Activated T-cell treated with anti-CD3 and anti-CD28 coated beads, Interleukin-2, amount 50 U/mL, for 1 hour (primary cell): Measurements from ENCODE around the gene NCS1.

ENCODE experiments used
- DNase-seq: peaks from one replicate; pipeline ENCODE4 v3.0.0-alpha.2; 2020

Gene NCS1

DNA sequence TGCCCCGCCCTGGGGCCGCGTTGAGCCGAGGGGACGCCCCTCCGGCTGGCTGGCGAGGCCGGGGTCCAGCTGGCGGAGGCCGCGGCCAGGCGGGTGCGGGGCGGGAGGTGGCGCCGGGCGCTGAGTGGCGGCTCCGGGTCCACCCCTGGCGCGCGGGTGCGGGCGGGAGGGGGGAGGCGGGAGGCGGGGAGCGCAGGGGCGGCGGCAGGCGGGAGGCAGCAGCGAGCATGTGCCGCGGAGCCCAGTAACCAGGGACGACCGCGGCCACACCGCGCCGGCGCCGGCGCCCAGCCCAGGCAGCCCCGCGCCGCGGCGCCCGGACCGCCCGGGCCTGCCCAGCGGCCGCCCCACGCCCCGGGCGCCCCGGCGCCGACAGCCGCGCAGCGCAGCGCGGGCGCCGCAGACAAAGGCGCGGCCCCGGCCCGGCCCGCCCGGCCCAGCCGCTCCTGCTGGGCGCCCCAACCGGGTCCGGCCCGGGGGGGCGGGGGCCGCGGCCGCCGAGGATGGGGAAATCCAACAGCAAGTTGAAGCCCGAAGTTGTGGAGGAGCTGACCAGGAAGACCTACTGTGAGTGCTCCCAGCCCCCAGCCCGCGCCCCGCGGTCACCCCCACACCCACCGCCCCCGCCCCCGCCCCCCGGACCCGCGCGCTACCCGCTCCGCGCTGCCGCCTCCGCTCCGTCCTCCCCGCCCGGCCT lies at the start of gene NCS1:
Gene NCS1, plus strand, starts transcription at position 244 of the 697 bp plus-strand sequence. Its CDS starts 260 bp downstream, at position 504.
- peak; percentile 61 for DNase-seq

DNA sequence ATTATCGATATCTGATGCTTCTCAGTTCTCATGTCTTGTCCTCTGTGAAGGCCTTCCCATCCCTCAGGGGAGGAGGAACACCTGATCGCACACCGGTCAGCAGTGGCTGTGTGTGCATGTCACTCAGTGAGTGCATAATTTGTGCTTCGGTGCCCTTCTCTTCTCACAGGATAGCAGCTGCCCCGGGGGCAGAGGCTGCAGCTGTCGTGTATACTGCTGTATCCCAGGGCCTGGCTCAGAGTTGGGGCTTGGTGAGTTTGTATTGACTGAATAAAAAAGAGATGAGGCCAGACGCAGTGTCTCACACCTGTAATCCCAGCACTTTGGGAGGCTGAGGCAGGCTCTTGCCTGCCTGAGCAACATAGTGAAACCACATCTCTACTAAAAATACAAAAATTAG lies 49.7 kb upstream of the NCS1 start:
- DNase-seq: no peak

DNA sequence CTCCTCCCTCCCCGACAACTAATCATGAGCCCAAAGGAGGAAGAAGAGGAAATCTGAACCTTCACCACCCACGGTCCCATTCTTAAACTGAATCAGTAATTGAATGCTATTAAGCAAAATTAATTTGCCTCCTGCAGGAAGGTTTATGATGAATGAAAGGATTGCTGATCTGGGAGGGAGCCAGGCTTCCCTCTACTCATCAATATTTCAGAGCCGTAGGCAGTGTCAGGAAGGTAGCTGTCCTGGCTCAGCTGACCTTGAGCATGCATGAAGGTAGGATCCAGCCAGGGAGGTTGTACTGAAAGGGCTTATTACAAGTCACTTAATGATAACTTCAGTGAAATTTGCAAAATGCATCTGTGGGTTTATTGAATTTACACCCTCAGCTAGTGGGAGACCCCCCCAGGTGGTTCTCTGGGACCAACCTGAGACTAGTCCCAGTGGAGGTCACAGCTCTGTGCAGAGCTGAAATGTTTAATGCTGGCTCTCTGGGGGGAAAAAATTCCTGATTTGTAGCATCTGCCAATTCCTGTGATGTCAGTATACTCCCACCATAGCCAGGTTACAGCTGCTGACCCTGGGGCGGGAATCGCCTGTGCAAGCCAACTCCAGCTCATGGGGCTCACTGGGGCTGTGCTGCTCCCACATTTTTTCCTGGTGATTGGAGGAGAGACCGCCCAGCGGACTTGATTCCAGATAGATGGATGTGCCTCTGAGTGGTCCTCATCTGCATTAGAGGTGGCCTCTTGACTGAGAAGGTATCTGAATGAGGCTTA lies 47.9 kb upstream of the NCS1 start:
- DNase-seq: no peak

DNA sequence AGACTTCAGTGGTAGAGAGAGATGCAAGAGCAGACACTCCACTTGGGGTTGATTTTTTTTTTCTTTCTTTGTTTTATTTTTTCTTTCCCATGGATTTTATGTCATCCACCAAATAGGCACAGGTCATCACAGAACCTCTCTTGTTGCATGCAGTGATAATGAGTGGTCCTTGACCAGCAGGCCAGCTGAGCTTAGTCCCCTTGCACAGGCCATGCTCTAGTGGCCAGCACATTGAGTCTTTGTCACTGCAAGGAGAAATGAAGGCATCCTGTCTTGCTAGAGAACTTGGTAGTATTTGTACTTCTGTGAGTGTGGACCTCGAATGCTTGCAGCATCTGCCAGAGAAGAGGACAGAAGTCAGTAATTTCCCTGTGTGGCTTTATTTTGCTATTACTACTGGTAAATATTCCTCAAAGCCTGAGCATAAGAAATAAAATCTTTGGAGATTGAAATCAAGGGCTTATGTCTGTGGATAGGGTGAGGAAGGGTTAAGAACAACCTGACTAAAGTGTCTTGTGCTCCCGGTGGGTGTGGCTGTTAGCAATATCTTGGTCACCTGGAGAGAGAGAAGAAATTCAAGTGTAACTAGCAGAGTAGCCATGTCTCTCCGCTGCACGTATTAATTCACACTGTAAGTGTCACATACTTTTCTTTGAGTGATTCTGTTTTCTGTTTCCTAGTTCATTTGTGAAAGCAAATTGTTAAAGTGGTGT lies 45.3 kb upstream of the NCS1 start:
- no peak for DNase-seq

DNA sequence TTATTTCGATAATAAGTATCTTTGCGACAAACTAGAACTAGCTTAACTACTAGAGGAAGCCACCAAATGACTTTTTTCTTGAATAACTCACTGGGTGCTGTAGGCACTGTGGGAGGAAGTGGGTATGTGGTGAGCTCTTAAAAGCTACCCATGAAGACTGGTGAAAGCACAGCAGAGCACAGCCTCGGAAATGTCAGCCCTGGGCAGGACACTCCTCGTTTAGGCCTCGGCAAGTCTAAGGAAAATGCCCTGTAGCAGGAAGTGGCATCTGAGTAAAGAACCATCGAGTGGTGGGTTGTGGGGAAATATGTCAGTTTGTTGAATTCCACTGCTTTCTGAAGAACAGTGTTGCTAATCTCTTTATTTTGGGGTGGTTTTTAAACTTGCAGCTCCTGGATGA lies 44.0 kb upstream of the NCS1 start:
- DNase-seq: peak; percentile 69

DNA sequence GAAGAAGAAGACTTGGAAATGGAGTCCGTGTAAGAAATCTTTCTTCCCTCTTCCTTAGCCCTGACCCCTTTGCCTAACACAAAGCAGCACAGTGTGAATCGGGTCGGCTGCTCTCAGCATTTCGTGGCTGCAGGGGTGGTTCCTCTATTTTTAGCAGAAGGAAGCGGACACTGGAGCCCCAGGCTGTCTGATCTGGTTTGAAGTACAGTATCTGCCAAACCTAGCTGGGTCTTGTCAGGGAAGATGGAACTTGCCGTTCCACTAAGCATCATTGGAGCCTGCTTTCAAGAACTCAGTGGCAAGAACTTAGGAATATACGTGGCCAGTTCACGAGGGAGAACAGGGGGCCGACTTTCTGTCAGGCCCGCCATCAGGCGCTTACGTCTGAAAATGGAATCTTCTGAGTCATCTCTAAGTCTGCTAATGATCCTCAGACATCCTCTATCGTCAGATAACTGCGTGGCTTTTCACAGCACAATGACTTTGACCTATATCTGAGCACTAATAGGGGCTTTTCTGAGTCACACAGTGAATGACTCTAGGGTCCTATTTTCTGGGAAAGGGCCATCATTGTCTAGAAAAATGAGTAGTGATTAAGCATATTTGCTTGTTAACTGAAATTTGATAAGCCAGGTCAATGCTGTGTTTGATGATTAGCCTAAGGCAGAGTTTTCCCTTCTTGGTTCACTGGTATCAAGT lies 43.3 kb upstream of the NCS1 start:
- peak; percentile 66 for DNase-seq

DNA sequence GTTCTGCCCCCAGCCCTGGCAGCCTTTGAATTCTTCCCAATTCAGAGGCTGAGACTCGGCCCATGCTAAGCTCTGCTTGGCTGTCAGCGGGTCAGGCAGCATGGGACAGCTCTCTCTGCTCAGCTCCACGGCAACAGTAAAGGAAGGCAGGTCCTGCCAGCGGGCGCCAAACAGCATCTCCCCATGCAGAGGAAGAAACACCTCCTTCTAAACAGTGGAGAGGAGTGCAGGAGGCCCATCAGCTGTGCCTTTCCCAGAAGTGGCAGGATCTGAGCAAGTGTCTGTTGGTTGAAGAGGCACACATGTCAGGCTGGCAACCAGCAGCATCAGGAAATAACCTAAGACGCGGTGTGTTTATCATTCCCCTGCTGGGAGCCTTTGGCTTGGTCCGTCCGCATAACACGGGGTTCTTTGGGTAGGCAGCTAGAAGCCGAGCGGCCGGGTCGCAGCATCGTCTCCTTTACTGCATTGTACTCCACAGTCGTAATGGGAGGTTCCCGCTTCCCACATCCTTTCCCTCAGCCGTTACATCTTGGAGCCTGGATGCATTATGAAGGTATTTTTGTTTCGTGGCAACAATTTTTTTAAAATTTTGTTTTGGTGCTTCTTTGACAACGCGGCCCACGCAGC lies 42.7 kb upstream of the NCS1 start:
- peak; percentile 62 for DNase-seq

DNA sequence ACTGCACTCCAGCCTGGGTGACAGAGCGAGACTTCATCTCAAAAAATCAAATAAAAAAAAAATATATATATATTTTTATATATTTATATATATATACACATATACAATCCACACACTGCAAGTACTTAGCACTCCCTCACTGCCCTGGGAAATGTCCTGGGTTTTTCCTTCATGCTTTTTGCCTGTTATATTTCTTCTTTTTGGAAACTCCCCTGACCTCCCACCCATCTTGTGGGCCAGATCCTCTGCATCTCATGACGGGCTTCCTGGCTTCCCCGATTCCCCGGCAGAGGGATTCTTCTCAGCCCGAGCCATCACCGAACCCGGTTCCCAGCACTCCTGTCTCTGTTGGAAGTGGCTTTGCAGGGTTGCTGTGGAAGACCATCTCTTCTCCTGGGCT lies 39.5 kb upstream of the NCS1 start:
- DNase-seq: no peak

DNA sequence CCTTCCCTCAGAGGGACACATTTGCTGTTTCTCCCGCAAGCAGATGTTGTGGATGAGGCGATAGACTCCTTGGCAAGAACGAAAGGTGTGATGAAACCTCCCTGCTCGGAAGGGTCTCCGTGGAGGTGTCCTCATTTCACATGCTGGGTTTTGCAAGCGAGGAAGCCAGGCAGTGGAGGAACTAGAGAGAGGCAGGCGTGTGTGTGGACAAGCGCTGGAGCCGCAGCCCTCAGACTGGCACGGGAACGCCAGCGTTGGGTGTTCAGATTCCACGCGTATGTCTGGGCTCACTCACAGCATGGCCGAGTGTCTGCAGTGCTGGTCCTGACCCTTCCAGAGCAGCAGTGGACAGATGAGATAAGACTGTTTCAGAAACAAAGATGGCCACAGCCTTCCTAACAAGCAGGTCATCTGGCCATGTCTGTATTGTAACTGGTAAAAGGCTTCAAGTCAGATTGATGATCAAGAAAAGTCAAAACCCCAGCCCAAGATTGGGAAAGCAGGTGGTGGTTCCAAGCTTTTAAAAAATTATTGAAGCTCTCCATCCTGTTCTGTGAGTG lies 35.0 kb upstream of the NCS1 start:
- no peak for DNase-seq

DNA sequence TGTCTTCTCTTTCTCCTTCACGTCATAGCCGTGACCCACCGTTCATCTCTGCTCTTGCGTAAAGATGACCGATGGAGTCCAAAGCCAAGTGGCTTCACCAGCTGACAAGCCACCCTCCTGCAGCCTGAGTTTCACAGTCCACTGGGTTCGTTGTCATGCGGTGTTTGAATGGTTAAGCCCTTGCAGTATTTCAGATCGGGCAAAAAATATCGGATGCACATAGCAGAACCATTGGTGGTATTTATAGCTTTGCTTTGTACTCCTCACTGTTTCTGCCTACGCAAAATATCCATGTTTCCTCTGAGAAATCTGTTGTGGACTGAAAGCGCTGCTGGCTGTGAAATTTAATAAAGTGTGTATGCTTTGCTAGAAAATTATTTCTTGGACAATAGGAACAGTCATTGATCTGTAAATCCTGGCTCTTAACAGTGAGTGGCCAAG lies 34.5 kb upstream of the NCS1 start:
- no peak for DNase-seq

DNA sequence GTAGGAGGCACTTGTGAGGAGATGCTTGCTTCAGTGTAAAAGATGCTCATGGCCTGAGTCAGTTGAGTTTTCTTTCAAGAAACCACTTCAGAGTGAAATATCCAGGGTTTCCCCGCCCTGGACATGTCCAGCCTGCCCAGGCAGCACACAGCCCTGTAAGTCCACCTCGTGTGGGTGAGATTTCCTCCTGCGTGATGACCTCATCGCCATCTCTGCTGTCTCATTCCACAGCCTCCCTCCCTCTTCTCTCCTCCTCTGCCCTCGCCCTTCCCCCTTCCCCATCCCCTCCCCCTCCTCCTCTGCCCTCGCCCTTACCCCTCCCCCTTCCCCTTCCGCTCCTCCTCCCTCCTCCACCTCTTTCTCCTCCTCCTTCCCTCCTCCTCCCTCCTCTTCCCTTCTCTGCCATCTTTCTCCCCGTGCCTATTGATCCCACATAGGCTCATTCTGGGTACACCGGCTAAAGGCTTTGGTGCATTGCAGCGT lies 34.0 kb upstream of the NCS1 start:
- DNase-seq: no peak

DNA sequence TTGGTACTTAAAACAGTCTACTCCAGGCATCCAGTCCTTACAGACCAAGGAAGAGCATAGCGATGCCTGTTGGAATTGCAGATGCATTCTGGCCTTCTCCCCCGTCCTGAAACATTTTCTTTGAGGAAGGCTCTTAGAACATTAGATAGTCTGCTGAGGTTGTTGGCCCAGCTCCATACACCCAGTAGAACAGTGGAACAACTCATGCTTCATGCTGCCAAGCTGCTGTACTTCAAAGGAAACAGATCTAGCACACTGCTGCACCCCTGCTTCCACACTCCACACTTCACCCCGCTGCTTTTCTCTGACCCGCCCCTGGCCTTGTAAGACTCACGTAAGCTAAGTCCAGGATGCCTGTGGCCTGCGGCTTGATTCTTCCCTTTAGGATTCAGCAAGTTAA lies 33.4 kb upstream of the NCS1 start:
- DNase-seq: peak; percentile 40

DNA sequence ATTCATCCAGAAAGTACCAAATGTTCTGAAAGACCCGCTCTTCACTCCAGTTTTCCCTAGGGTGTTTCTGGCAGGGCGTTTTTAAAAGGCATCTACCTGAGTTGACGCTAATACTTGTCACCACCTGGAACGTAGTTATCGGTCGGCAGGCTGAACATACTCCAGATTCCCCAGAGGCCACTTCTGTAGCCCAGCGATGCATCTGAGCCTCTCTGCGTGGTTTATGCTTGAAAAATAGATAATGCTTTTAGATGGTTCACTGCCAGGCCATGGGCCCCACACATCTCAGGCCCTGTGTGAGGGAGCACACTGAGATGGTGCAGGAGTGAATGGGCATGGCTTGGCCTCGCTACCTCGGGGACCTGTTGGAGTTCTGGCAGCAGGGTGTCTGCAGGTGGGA lies 33.0 kb upstream of the NCS1 start:
- DNase-seq: no peak

DNA sequence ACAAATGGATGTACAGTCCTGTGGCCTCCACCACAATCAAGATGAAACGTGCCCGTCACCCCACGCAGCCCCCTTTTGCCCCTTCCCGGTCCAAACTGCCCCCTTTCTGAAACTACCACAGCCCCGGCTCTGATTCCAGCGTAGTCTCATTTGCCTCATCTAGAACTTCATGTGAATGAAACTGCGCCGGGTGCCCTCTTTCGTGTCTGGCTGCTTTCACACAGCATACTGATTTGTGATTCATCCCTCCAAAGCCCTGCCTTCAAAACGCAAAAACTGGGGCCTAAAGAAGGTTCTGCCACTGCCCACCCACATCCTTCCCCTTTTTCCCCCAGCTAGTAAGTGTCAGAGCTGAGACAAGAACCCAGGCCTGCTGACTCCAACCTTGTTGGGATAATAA lies 31.5 kb upstream of the NCS1 start:
- DNase-seq: no peak

DNA sequence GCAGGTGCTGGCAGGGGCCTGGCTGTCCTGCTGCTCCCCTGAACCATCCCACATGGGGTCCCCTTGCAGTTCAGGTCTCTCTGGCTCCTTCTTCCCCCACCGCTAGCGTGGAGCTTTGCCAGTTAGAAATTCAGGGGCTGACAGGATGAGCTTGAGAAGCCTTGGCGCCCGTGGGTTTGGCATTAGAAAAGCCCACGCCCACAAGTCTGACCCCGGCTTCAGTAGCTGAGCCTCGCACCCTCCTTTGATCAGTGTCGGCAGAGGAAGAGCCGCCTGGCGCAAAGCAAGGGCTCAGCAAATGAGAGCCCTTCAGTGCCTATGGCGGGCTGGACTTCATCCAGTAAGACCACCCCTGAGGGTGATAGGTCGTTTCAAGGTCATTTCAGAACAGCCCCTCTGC lies 30.1 kb upstream of the NCS1 start:
- no peak for DNase-seq

DNA sequence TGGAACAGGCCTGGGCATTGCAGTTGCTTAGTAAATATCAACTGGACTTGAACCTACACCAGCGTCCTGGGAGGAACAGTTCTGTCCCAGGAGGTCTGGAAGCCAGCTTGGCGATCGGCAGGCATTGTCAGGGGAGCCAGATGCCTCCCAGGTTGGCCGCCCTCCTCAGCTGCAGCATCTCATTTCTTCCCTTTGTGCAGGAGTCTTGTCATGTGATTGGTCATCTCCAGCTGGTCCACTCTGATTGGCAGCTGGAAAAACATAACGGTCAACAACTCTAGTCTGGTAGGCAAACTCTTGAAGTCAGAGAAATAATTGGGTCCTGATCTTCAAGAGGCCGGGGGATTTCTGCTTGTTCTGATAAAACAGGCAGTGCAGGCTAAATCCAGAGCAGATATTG lies 29.6 kb upstream of the NCS1 start:
- DNase-seq: no peak

DNA sequence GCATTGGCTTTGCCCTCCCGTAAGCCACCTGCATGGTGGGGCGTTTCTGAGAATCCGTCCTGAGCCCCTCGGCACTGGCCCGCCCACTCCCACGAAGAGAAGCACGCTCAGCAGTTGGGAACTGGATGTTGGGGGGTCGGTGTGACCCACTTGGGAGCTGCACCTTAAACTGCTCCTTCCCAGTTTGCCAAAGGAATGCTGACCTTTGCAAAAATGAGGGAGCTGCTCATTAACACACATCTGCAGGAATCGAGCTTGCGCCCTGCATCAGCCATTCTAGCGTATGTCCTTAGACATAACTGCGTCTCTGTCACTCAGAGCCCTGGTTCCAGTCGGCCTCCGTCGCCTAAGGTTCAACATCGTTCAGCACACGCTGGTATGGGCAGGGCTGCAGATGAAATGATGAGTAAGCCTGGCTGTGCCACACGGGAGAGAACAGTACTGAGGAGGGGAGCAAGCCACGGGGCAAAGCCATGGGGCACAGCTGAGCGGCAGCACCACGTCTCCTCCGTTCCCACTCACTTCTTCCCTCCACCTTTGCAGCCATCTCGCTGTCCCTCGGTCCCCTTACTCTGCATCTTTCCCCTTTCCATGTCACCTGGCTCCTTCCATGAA lies 28.8 kb upstream of the NCS1 start:
- DNase-seq: no peak

DNA sequence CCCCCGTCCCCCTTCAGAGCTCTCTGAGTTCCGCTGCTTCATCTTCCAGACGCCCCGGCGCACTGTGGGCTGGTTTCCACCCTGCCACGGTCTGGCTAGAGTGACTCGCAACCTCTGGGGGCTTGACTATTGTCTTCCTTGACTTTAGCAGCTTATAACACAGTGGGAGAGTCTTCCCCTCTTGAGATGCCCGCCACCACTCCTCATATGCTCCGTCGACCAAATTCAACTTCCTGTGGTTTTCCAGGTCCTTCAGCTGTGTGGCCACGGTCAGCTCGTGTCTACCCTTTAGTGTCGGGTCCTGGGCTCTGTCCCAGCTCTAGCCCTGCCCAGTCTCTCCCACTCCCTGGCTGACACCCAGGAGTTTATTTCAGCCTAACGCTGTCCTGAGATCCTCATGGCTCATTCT lies 28.2 kb upstream of the NCS1 start:
- DNase-seq: no peak

DNA sequence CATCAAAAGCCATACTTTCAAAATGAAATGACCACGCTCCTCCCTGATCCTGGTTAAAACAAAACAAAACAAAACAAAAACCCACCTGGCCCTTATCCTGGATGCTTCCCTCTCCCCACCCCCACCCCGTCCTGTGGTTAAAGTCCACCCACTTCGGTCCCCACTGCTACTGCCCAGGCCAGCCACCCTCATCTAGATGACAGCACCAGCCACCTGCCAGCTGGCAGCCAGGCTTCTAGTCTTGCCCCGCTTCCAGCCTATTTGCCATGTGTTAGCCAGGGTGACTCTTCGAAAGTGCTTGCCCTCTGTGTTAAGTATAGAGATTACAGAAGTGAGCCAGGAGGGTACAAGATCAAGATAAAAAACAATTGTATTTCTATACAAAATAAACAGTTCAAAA lies 27.5 kb upstream of the NCS1 start:
- no peak for DNase-seq

DNA sequence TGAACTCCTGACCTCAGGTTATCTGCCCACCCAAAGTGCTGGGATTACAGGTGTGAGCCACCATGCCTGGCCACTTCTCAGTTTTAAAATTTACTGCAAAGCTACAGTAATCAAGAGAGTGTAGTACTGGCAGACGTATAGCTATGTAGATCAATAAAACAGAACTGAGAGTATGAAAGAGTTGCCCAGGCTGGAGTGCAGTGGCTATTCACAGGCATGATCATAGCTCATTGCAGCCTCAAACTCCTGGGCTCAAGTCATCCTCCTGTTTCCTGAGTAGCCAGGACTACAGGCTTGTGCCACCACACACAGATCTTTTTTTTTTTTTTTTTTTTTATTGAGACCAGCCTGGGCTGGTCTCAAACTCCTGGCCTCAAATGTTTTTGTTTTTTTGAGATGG lies 26.5 kb upstream of the NCS1 start:
- no peak for DNase-seq

DNA sequence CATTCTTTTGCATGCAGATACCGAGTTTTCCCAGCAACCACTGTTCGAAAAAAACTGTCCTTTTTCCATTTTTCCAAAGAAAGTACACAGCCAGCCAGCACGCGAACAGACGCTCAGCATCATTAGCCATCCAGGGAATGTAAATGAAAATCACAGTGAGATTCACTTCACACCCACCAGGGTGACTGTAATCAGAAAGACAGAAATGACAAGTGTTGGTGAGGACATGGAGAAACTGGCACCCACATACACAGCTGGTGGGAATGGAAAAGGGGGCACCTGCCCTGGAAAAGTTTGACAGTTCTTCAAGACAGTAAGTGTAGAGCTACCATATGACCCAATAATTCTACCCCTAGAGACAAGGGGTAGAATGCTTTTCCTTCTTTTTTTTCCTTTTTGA lies 25.0 kb upstream of the NCS1 start:
- DNase-seq: no peak

DNA sequence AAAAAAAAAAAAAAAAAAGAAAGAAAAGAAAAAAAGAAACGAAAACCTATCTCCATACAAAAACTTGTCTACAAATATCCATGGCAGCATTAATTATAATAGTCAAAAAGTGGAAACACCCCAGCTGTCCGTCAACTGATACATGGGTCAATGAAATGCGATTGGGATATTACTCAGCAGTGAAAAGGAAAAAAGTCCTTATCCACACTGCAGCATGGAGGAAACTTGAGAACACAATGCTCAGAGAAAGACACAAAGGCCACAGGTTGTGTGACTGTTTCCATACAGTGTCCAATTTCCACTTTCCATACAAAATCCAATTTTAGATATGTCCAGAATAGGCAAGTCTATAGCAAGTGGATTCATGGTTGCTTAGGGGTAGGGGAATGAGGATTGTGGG lies 24.3 kb upstream of the NCS1 start:
- no peak for DNase-seq
